ENCODE data around the gene UNC80. TPM values are rescaled to one million over a fixed set of nuclear protein-coding genes. Genes with fewer than 3 reads are reported as not detected.

The UNC80 gene
- polyA plus RNA-seq, 1 of the 3 experiments (the other 2 are of a cell fraction), result 0.59 TPM

DNA sequence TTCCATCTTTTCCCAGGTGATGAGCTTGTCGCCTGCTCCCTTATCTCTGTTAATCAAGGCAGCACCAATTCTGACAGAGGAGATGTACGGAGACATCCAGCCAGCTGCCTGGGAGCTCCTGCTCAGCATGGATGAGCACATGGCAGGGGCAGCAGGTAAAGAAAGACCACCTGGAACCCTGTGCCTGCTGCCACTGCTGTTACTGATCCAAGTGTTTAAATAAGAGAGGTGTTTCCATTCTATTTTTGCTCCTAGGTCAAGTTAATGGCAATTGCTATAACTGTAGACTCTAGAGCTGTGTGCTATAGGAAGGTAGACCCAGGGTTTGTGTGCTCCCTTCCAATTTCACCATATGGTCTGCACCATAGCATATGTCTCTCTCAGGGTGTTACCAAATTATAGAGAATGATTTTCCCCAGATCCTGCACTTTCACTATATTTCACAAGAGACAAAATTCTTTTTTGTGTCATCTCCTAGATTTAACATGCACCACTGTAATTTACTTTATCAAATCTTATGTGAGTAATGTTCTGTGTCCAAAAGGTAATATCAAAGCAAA is 142.2 kb downstream of the UNC80 start:
- CTCF ChIA-PET, result interaction anchor here (1.0 kb wide), 1 partner anchor 282 kb away, joined by 3 read pairs; no protein-coding TSS in a partner anchor
- POLR2A ChIA-PET, result no interaction called here

More for the DNA sequence above, 142.2 kb downstream of the UNC80 start:
- no peak overlapping the region for H2AFZ ChIP-seq (ENCODE audit: low read depth)
- TF ChIP-seq JUND (IDR thresholded peaks at IDR 0.05) (no peak), GATA2 (CRISPR knock-in tag; IDR thresholded peaks at IDR 0.05) (no peak), RCOR1 (IDR thresholded peaks at IDR 0.05; ENCODE audit: low read length) (no peak), ELF1 (IDR thresholded peaks at IDR 0.05) (no peak), NRF1 (IDR thresholded peaks at IDR 0.05; ENCODE audit: low read depth, low read length) (no peak), SIN3A (IDR thresholded peaks at IDR 0.05; ENCODE audit: borderline replicate concordance, low read depth, low read length) (no peak), MEF2A (IDR thresholded peaks at IDR 0.05; ENCODE audit: borderline replicate concordance, low read depth) (no peak), RFX5 (IDR thresholded peaks at IDR 0.05; ENCODE audit: low read length) (no peak), YY1 (IDR thresholded peaks at IDR 0.05; ENCODE audit: low read depth) (no peak), EP300 (IDR thresholded peaks at IDR 0.05; ENCODE audit: borderline replicate concordance in 1 of 2, low read depth in 1 of 2, low read length in 1 of 2) (no peak), EZH2phosphoT487 (IDR thresholded peaks at IDR 0.05; ENCODE audit: borderline replicate concordance, low read depth) (no peak), GABPA (IDR thresholded peaks at IDR 0.05; ENCODE audit: low read depth) (no peak), MXI1 (IDR thresholded peaks at IDR 0.05; ENCODE audit: low read depth, low read length) (no peak), SMC3 (IDR thresholded peaks at IDR 0.05; ENCODE audit: low read depth, low read length) (no peak), FOXJ3 (CRISPR knock-in tag; IDR thresholded peaks at IDR 0.05) (no peak)
- TF ChIP-seq, protein P1, sequence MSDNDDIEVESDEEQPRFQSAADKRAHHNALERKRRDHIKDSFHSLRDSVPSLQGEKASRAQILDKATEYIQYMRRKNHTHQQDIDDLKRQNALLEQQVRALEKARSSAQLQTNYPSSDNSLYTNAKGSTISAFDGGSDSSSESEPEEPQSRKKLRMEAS (IDR thresholded peaks at IDR 0.05; ENCODE audit: low read depth), result no peak
- TF ChIP-seq, protein P2, sequence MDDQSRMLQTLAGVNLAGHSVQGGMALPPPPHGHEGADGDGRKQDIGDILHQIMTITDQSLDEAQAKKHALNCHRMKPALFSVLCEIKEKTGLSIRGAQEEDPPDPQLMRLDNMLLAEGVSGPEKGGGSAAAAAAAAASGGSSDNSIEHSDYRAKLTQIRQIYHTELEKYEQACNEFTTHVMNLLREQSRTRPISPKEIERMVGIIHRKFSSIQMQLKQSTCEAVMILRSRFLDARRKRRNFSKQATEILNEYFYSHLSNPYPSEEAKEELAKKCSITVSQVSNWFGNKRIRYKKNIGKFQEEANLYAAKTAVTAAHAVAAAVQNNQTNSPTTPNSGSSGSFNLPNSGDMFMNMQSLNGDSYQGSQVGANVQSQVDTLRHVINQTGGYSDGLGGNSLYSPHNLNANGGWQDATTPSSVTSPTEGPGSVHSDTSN (IDR thresholded peaks at IDR 0.05), result no peak
- TF ChIP-seq, protein P3, sequence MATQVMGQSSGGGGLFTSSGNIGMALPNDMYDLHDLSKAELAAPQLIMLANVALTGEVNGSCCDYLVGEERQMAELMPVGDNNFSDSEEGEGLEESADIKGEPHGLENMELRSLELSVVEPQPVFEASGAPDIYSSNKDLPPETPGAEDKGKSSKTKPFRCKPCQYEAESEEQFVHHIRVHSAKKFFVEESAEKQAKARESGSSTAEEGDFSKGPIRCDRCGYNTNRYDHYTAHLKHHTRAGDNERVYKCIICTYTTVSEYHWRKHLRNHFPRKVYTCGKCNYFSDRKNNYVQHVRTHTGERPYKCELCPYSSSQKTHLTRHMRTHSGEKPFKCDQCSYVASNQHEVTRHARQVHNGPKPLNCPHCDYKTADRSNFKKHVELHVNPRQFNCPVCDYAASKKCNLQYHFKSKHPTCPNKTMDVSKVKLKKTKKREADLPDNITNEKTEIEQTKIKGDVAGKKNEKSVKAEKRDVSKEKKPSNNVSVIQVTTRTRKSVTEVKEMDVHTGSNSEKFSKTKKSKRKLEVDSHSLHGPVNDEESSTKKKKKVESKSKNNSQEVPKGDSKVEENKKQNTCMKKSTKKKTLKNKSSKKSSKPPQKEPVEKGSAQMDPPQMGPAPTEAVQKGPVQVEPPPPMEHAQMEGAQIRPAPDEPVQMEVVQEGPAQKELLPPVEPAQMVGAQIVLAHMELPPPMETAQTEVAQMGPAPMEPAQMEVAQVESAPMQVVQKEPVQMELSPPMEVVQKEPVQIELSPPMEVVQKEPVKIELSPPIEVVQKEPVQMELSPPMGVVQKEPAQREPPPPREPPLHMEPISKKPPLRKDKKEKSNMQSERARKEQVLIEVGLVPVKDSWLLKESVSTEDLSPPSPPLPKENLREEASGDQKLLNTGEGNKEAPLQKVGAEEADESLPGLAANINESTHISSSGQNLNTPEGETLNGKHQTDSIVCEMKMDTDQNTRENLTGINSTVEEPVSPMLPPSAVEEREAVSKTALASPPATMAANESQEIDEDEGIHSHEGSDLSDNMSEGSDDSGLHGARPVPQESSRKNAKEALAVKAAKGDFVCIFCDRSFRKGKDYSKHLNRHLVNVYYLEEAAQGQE (IDR thresholded peaks at IDR 0.05; ENCODE audit: low read depth, low read length), result no peak
- TF ChIP-seq, protein P4, sequence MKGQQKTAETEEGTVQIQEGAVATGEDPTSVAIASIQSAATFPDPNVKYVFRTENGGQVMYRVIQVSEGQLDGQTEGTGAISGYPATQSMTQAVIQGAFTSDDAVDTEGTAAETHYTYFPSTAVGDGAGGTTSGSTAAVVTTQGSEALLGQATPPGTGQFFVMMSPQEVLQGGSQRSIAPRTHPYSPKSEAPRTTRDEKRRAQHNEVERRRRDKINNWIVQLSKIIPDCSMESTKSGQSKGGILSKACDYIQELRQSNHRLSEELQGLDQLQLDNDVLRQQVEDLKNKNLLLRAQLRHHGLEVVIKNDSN (IDR thresholded peaks at IDR 0.05; ENCODE audit: borderline replicate concordance, low read depth), result no peak
- H3K4me1 ChIP-seq (ENCODE audit: control insufficient read depth in 1 of 2, insufficient read depth in 2 of 2, low read depth in 1 of 2, low read length in 1 of 2), result peaks cover 4 to 6% of the 10 kb centered on the region in 2 experiments; a peak in 2 of 4 replicates
- no peaks in the 10 kb centered on the region for H3K9me2 ChIP-seq
- 86% methylated on average over 2 of the region's 2 CpGs for WGBS (ENCODE audit: low lambda C conversion rate)
- H3F3A ChIP-seq (replicated peaks; ENCODE audit: insufficient read depth), result peaks cover 16% of the 10 kb centered on the region
- H3K36me3 ChIP-seq (replicated peaks in 1 of 2; ENCODE audit: control insufficient read depth in 1 of 2, insufficient read depth in 2 of 2, low read length in 1 of 2), result no peaks in the 10 kb centered on the region
- no peak overlapping the region for H3K9ac ChIP-seq
- H3K27me3 ChIP-seq (ENCODE audit: insufficient read depth), result no peaks in the 10 kb centered on the region
- H3K4me2 ChIP-seq, result no peak overlapping the region
- no peaks in the 10 kb centered on the region for H4K20me1 ChIP-seq (ENCODE audit: insufficient read depth)
- H3K9me3 ChIP-seq, result no peaks in the 10 kb centered on the region
- H3K27ac ChIP-seq (ENCODE audit: low read depth in 2 of 2, low read length in 1 of 2), result no peak overlapping the region
- no peak for DNase-seq
- no peak overlapping the region for H3K4me3 ChIP-seq (ENCODE audit: low read depth in 2 of 2, low read length in 1 of 2)
- H3K79me2 ChIP-seq (ENCODE audit: insufficient read depth), result no peaks in the 10 kb centered on the region
